Testis (tissue), 3 donors: ENCODE data around the gene HPCAL4. TPM values are rescaled to one million over a fixed set of nuclear protein-coding genes. Genes with fewer than 3 reads are reported as not detected.
A peak's percentile ranks its signal among the peaks of the same experiment; 100 is the strongest.

Experiments
- DNase-seq: peaks from one replicate; pipeline ENCODE4 v3.0.0-alpha.2; 2019
- H3K27ac ChIP-seq, 2 donors: fragments of 200-600 bp; sonication (generic); one replicate each; pipeline ENCODE4 v1.5.1; 2019
- H3K27me3 ChIP-seq: fragments of 200-600 bp; sonication (generic); one replicate; pipeline ENCODE4 v1.5.1; 2019
- H3K36me3 ChIP-seq: fragments of 200-600 bp; sonication (generic); one replicate; pipeline ENCODE4 v1.5.1; 2017; ENCODE audit warnings: low read depth; ENCODE audit errors: missing control alignments
- H3K4me1 ChIP-seq: fragments of 200-600 bp; sonication (generic); one replicate; pipeline ENCODE4 v1.5.1; 2019
- H3K4me3 ChIP-seq, 2 donors: fragments of 200-600 bp; sonication (generic); one replicate each; pipeline ENCODE4 v1.5.1; 2017 to 2019
- H3K9me3 ChIP-seq: fragments of 200-600 bp; sonication (generic); one replicate; pipeline ENCODE4 v1.5.1; 2017
- POLR2A ChIP-seq: fragments of 450-650 bp; IDR thresholded peaks from one replicate; pipeline ENCODE4 v1.6.1; 2017; ENCODE audit warnings: antibody characterized with exemption, mild to moderate bottlenecking, moderate library complexity
- WGBS, 2 donors: methylation state at CpG; one replicate each; pipeline ENCODE4 v1.1.5; 2018; 5-methylcytosine and 5-hydroxymethylcytosine counted together
- intact Hi-C: fragments of 100-400 bp; cut with DNase I; formaldehyde crosslinking; loops from one replicate; pipeline ENCODE4 v1.15.1; 2023; ENCODE audit warnings: low total_unique reads
- polyA plus RNA-seq: library from polyadenylated mRNA; stranded (reverse); fragments of 350-450 nt; fragmentation: Illumina TruSeq; extraction: RNeasy Lipid Tissue Mini Kit (QIAGEN cat#74804); gene quantifications from one replicate; pipeline ENCODE4 v1.2.3, GENCODE V29; 2014; ENCODE audit warnings: low read depth, low replicate concordance; ENCODE audit not compliant: insufficient read depth
- total RNA-seq, 2 donors: library from RNA; depleted of rRNA; stranded (reverse); fragments of >200 nt; gene quantifications; one replicate each; pipeline ENCODE4 v1.2.3, GENCODE V29; 2016
- TF ChIP-seq, protein P1 (sequence below), 3 experiments: fragments of 450-650 bp in 2 of 3; fragments of 200-600 bp in 1 of 3; sonication (generic) in 1 of 3; IDR thresholded peaks; one replicate each; pipeline ENCODE4 v1.5.1; 2016 to 2019; ENCODE audit warnings: antibody characterized with exemption in 3 of 3, mild to moderate bottlenecking in 2 of 3, moderate library complexity in 1 of 3

HPCAL4 gene
- total and polyA plus RNA-seq, 3 donors from 2014 or later: 6.9 to 24.5 (median 17.3) TPM

- 93 to 94% methylated on average over 3 of the region's 3 CpGs for WGBS, 2 donors
- intact Hi-C loops: no loop called here
- no peaks in the 10 kb centered on the region for H3K36me3 ChIP-seq
- H3K4me1 ChIP-seq: peaks cover 15% of the 10 kb centered on the region
- no peak overlapping the region for H3K27ac ChIP-seq
- TF ChIP-seq, protein P1, sequence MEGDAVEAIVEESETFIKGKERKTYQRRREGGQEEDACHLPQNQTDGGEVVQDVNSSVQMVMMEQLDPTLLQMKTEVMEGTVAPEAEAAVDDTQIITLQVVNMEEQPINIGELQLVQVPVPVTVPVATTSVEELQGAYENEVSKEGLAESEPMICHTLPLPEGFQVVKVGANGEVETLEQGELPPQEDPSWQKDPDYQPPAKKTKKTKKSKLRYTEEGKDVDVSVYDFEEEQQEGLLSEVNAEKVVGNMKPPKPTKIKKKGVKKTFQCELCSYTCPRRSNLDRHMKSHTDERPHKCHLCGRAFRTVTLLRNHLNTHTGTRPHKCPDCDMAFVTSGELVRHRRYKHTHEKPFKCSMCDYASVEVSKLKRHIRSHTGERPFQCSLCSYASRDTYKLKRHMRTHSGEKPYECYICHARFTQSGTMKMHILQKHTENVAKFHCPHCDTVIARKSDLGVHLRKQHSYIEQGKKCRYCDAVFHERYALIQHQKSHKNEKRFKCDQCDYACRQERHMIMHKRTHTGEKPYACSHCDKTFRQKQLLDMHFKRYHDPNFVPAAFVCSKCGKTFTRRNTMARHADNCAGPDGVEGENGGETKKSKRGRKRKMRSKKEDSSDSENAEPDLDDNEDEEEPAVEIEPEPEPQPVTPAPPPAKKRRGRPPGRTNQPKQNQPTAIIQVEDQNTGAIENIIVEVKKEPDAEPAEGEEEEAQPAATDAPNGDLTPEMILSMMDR (IDR thresholded peaks at IDR 0.05): peak in 1 of 3 experiments; percentile 24
- TF ChIP-seq POLR2A: no peak
- DNase-seq: no peak
- H3K4me3 ChIP-seq: no peak overlapping the region
- no peaks in the 10 kb centered on the region for H3K9me3 ChIP-seq
- no peaks in the 10 kb centered on the region for H3K27me3 ChIP-seq
These were observed 8.2 kb upstream of the HPCAL4 start for GRCh38 chr1:39699419-39699818.

GRCh38 chr1:39698568-39698967 lies 7.3 kb upstream of the HPCAL4 start:
- Histone ChIP-seq H3K27ac (no peak overlapping the region), H3K36me3 (no peaks in the 10 kb centered on the region), H3K27me3 (no peaks in the 10 kb centered on the region), H3K4me1 (peaks cover 15% of the 10 kb centered on the region), H3K4me3 (no peak overlapping the region), H3K9me3 (no peaks in the 10 kb centered on the region)
- peak; percentile 17 for DNase-seq
- intact Hi-C loops: no loop called here
- TF ChIP-seq, protein P1 (IDR thresholded peaks at IDR 0.05): no peak
- no peak for TF ChIP-seq POLR2A
- 82 to 89% methylated on average over 4 of the region's 4 CpGs for WGBS, 2 donors

DNA sequence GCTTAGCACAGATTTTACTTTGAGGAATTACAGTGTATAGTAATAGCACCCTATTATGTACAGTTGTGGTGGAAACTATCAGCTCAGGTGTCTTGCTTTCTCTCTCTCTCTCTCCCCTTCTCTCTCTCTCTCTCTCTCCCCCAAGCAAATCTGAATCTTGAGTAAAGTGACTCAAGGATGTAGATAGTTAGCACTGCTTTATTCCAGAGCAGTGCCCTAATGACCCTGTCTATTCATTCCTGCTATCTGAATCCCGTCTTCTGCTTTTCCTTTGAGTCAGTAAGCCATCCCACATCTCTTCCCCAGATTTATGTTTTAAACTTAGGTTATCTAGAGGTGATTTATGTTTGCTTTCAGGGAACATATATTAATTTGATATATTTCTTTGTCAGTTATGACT lies 5.2 kb upstream of the HPCAL4 start:
- Histone ChIP-seq H3K36me3 (no peaks in the 10 kb centered on the region), H3K4me1 (peaks cover 19% of the 10 kb centered on the region), H3K4me3 (no peak overlapping the region), H3K27ac (no peak overlapping the region), H3K9me3 (no peaks in the 10 kb centered on the region), H3K27me3 (no peaks in the 10 kb centered on the region)
- DNase-seq: no peak
- WGBS, 2 donors: 58 to 59% methylated on average over 1 of the region's 1 CpG
- TF ChIP-seq, protein P1 (IDR thresholded peaks at IDR 0.05): no peak
- intact Hi-C loops: no loop called here

GRCh38 chr1:39695016-39695415 lies 3.8 kb upstream of the HPCAL4 start:
- intact Hi-C loops: no loop called here

GRCh38 chr1:39694026-39694425 lies 2.8 kb upstream of the HPCAL4 start:
- no peak overlapping the region for H3K4me3 ChIP-seq
- peaks cover 16% of the 10 kb centered on the region for H3K4me1 ChIP-seq
- H3K27ac ChIP-seq: no peak overlapping the region
- H3K9me3 ChIP-seq: no peaks in the 10 kb centered on the region
- 100% methylated on average over 1 of the region's 1 CpG for WGBS, 2 donors
- H3K27me3 ChIP-seq: no peaks in the 10 kb centered on the region
- intact Hi-C loops: no loop called here
- TF ChIP-seq, protein P1 (IDR thresholded peaks at IDR 0.05): no peak
- TF ChIP-seq POLR2A: no peak
- DNase-seq: no peak
- H3K36me3 ChIP-seq: no peaks in the 10 kb centered on the region

More at GRCh38 chr1:39695016-39695415, 3.8 kb upstream of the HPCAL4 start:
- Histone ChIP-seq H3K27me3 (no peaks in the 10 kb centered on the region), H3K4me3 (no peak overlapping the region), H3K27ac (no peak overlapping the region), H3K9me3 (no peaks in the 10 kb centered on the region), H3K4me1 (peaks cover 16% of the 10 kb centered on the region), H3K36me3 (no peaks in the 10 kb centered on the region)
- DNase-seq: no peak
- 29% methylated on average over 1 of the region's 1 CpG for WGBS, 2 donors
- TF ChIP-seq, protein P1 (IDR thresholded peaks at IDR 0.05): no peak
- TF ChIP-seq POLR2A: no peak
